IPS-18a (cell line): Measurements from ENCODE around the gene ARFGAP1.

ENCODE experiments used
- H3K27ac ChIP-seq: one replicate; pipeline ENCODE4 v1.5.1; 2013; ENCODE audit warnings: low read length
- H3K27me3 ChIP-seq: one replicate; pipeline ENCODE4 v1.6.1; 2013; ENCODE audit warnings: mild to moderate bottlenecking, low read length; ENCODE audit not compliant: control insufficient read depth, insufficient read depth
- H3K36me3 ChIP-seq: one replicate; pipeline ENCODE4 v1.6.1; 2013; ENCODE audit warnings: low read depth, low read length; ENCODE audit not compliant: control insufficient read depth
- H3K4me1 ChIP-seq: one replicate; pipeline ENCODE4 v1.6.1; 2013; ENCODE audit warnings: low read depth, low read length; ENCODE audit not compliant: control insufficient read depth
- H3K4me3 ChIP-seq: one replicate; pipeline ENCODE4 v1.5.1; 2013; ENCODE audit warnings: low read length
- H3K9ac ChIP-seq: one replicate; pipeline ENCODE4 v1.6.1; 2013; ENCODE audit warnings: mild to moderate bottlenecking, low read length, moderate library complexity
- H3K9me3 ChIP-seq: one replicate; pipeline ENCODE4 v1.6.1; 2013; ENCODE audit warnings: low read depth, low read length; ENCODE audit not compliant: control insufficient read depth

The ARFGAP1 gene

DNA sequence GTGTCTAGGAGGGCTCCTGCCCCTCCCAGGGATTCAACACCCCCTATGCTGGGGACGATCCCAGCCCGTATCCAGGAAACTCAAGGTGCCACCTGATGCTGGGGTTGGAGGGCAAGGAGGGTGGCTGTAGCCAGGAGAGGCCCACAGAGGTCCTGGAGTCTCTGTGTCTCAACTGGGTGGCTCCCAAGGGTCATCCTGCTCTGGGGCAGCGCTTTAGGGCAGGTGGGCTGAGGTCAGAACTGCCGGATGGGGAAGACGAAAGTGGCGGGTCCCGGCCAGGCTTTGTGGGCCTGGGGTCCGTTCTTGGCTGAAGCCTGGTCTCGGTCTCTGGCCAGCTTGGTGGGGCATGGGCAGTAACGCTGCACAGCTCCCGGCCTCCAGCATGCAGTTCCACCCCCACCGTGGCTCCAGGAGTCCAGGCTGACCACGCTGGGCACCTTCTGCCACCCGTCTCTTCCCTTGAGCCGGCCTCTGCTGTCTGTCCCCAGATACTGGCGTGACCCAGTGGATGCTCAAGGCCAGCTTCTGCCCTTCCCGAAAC lies 17.6 kb downstream of the ARFGAP1 start:
- Histone ChIP-seq H3K9me3 (no peaks in the 10 kb centered on the region), H3K27ac (no peak overlapping the region), H3K4me3 (no peak overlapping the region), H3K4me1 (no peaks in the 10 kb centered on the region), H3K9ac (no peak overlapping the region), H3K36me3 (peaks cover 10% of the 10 kb centered on the region), H3K27me3 (peaks cover 7% of the 10 kb centered on the region)

DNA sequence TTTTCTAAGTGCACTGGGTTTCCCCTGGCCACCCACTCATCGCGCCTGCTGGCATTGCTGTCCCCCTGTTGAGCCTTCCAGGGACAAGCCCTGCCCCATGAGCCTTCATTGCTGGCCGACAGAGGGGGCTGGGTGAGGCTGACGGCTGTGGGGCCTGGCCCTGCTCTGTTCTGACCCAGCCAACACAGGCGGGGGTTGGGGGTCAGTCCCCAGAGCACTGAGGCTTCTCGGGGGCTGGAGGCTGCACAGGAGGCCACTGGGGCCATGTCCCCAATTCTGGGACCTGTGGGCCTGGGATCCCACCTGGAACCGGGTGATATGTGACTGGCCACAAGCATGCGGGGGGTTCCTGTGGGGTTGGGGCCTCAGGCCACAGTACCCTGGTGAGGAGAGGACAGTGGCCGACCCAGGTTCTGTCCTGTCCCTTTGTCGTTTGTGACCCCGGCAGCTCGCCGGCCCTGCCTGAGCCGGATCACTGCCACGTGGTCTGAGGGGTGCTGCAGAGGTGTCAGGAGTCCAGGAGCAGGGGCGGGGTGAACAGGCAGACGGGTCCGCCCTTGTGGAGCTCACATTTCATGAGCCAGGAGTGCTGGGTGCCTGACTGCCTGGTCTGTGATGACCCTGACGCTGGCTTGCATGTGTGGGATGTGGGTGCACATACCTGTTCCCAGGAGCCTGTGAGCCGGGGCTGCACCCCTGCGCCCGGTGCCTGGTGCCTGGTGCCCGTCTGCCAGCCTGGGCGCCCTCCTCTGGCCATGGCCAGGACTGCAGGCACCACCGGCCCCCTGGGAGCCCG lies 18.3 kb downstream of the ARFGAP1 start:
- Histone ChIP-seq H3K36me3 (peaks cover 10% of the 10 kb centered on the region), H3K4me3 (no peak overlapping the region), H3K9ac (no peak overlapping the region), H3K27ac (no peak overlapping the region), H3K9me3 (no peaks in the 10 kb centered on the region), H3K4me1 (no peaks in the 10 kb centered on the region), H3K27me3 (peaks cover 13% of the 10 kb centered on the region)

DNA sequence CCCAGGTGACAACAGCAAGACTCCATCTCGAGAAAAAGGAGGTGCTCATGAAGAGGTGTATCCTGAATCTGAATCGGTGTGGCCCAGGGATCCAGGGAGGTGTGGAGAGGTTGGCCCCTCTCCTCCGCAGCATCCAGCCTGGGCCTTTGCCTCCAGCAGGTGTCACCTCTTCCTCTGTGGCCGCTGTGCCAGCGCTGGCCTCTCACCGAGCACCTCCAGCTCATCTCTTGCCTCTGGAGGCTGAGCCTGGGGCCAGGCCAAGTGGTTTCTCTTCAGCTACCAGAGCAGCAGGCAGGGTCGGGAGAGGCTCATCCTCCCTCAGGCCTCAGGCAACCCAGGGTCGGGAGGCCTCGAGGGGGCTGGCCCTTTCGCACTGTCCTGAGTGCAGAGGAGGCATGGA lies 19.2 kb downstream of the ARFGAP1 start:
- H3K27me3 ChIP-seq: peaks cover 19% of the 10 kb centered on the region
- peaks cover 10% of the 10 kb centered on the region for H3K36me3 ChIP-seq
- H3K4me1 ChIP-seq: no peaks in the 10 kb centered on the region
- H3K9me3 ChIP-seq: no peaks in the 10 kb centered on the region
- no peak overlapping the region for H3K27ac ChIP-seq
- no peak overlapping the region for H3K9ac ChIP-seq
- no peak overlapping the region for H3K4me3 ChIP-seq

DNA sequence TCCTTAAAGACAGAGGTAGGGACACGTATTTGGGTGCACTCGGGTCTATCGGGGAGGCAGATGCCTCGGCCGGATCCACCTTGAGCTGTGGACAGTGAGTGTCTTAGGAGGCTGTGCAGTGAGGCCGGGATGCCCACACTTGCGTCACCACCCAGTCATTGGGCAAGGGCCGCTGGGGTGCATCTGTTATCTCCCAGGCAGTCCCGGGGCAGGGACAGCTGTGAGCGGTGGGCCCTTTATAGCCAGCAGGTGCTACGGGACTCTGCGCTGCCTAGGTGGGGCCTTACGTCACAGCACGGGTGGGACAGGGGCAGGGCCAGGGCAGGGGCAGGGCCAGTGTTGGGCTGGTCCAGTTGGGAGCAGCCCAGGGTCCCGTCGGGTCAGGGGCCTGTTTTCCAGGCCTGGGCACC lies 19.7 kb downstream of the ARFGAP1 start:
- peaks cover 19% of the 10 kb centered on the region for H3K27me3 ChIP-seq

DNA sequence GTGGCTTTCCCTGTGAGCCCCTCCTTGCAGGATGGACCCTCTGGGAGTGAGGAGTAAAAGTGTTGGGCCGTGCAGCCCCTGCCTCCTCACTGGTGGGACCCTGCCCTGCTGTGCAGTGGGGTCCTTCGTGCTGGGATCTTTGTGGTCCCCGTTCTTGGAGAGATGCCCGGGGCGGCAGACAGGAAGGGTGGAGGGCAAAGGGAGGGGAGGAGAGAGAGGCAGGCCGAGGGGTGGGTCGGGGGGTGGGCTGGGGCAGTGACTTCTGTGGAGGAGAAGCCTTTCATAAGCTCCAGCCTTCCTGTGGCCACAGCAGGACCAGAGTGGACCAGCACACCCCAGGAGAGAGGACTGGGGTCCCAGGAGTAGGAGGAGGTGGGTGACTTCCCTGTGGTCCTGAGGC lies 20.3 kb downstream of the ARFGAP1 start, which contains the start of gene COL20A1:
Gene COL20A1, plus strand, starts transcription at position 283 of the 400 bp plus-strand sequence. CDS start 1,922 bp downstream, outside the sequence.
- Histone ChIP-seq H3K9me3 (no peaks in the 10 kb centered on the region), H3K27me3 (peaks cover 19% of the 10 kb centered on the region), H3K36me3 (peaks cover 10% of the 10 kb centered on the region), H3K4me3 (no peak within 1 kb of the TSS), H3K27ac (no peak within 1 kb of the TSS), H3K9ac (no peak within 1 kb of the TSS), H3K4me1 (no peaks in the 10 kb centered on the region)

More for the DNA sequence above, 19.7 kb downstream of the ARFGAP1 start:
- Histone ChIP-seq H3K9me3 (no peaks in the 10 kb centered on the region), H3K36me3 (peaks cover 10% of the 10 kb centered on the region), H3K9ac (no peak overlapping the region), H3K4me3 (no peak overlapping the region), H3K4me1 (no peaks in the 10 kb centered on the region), H3K27ac (no peak overlapping the region)

DNA sequence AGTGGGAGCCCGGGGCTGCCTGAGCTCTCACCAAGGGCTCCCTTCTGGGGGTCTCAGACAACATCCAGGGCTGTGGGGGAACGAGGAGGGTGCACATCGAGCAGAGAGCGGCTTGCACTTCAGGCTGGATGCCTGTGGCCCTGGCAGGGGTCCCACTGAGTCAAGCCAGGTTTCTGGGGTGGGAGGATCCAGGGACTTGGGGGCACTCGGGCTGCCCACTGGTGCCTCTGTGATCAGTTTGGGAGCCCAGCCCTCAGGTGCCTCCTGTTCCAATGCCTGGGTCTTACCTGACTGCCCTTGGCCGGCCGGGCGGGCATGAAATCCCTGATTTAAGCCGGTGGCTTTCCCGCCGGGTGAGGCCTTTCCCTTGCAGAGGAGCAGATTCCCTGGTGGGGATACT lies 20.8 kb downstream of the ARFGAP1 start:
- Histone ChIP-seq H3K36me3 (peaks cover 7% of the 10 kb centered on the region), H3K4me1 (no peaks in the 10 kb centered on the region), H3K9ac (no peak overlapping the region), H3K27me3 (peaks cover 19% of the 10 kb centered on the region), H3K27ac (no peak overlapping the region), H3K4me3 (no peak overlapping the region), H3K9me3 (no peaks in the 10 kb centered on the region)

DNA sequence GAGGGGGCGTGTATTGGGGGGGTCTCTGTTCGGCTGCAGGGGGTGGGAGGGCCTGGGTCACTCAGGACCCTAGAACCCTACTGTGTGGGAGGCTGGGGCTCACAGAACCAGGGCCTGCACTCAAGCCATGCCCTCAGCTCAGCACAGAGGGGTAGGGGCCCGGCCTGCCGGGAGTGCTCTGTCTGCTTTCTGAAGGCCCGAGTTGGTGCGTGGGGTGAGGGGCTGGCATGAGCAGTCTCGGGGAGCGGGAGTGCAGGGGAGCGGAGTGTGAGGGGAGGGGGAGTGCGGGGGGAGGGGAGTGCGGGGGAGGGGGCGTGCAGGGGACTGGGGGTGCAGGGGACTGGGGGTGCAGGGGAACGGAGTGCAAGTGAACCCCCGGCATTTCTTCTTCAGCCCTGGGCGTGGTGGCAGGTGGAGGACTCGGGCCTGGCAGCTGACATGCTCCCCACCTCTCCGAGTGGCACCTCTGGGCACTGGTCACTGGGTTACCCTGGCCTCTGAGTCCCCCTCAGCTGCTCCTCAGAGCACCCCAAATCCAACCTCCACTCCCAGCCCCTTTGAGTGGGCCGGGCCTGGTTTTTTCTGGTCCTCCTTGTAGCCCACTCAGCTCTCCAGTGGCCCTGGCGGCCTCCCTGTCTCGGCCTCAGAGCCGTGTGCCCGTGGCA lies 21.4 kb downstream of the ARFGAP1 start:
- Histone ChIP-seq H3K4me1 (no peaks in the 10 kb centered on the region), H3K27ac (no peak overlapping the region), H3K36me3 (peaks cover 3% of the 10 kb centered on the region), H3K4me3 (no peak overlapping the region), H3K9me3 (no peaks in the 10 kb centered on the region), H3K27me3 (peaks cover 19% of the 10 kb centered on the region), H3K9ac (no peak overlapping the region)

DNA sequence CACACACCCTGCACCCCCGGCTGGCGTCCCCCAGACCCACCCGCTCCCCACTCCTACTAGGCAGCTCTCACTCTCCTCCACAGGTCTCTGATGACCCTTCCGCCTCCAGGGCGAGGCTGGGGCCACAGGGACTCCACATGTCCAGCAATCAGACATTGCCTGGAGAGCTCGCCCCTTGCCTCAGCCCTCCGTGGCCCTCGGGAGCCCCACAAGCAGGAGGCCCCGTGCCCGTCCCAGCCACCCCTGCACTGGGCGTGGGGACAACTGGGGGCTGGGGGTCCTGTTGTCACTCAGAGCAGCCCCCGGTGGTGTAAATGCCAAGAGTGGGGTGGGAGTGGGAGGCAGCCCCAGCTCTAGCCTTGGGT lies 21.9 kb downstream of the ARFGAP1 start:
- no peaks in the 10 kb centered on the region for H3K9me3 ChIP-seq
- H3K27me3 ChIP-seq: peaks cover 19% of the 10 kb centered on the region
- H3K4me1 ChIP-seq: no peaks in the 10 kb centered on the region
- no peak overlapping the region for H3K4me3 ChIP-seq
- H3K27ac ChIP-seq: no peak overlapping the region
- no peak overlapping the region for H3K9ac ChIP-seq
- H3K36me3 ChIP-seq: no peaks in the 10 kb centered on the region

DNA sequence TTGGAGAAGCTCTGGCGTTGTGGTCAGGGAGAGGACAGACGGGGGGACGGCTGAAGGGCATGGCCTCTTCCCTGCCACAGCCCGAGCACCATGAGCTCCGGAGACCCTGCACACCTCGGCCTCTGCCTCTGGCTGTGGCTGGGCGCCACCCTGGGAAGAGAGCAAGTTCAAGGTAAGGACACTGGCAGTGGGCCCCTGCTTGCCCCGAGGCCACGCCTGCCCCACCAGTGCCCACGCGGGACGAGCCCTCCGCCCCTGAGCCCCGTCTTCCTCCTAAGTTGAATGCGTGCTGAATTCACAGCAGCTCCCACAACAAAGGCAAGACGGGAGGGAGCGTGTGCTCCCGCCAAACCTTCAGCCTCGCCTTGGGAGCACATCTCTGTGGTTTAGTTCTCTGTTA lies 22.4 kb downstream of the ARFGAP1 start:
- H3K36me3 ChIP-seq: no peaks in the 10 kb centered on the region
- no peak overlapping the region for H3K4me3 ChIP-seq
- H3K27me3 ChIP-seq: peaks cover 19% of the 10 kb centered on the region
- no peak overlapping the region for H3K9ac ChIP-seq
- no peaks in the 10 kb centered on the region for H3K9me3 ChIP-seq
- H3K4me1 ChIP-seq: no peaks in the 10 kb centered on the region
- H3K27ac ChIP-seq: no peak overlapping the region

DNA sequence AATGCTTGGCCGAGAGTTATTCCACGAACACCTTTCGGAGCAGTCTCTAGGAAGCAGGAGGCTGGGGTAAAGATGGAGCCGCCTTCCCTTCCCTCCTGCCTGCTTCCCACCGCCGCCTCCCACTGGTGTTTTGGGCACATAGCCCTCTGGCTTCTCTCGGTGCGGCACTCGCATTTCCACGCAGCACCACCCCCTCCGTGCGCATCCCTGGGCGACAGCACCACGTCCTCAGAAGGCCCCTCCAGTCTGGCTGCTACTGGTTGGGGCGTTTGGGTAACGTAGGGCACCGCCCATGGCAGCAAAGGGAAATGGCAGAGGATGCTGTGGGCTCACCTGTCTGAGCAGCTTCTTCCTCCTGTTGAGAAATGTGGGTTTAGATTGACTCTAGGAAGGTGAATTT lies 22.8 kb downstream of the ARFGAP1 start:
- Histone ChIP-seq H3K27me3 (peaks cover 19% of the 10 kb centered on the region), H3K4me1 (no peaks in the 10 kb centered on the region), H3K4me3 (no peak overlapping the region), H3K9me3 (no peaks in the 10 kb centered on the region), H3K36me3 (no peaks in the 10 kb centered on the region), H3K9ac (no peak overlapping the region), H3K27ac (no peak overlapping the region)

DNA sequence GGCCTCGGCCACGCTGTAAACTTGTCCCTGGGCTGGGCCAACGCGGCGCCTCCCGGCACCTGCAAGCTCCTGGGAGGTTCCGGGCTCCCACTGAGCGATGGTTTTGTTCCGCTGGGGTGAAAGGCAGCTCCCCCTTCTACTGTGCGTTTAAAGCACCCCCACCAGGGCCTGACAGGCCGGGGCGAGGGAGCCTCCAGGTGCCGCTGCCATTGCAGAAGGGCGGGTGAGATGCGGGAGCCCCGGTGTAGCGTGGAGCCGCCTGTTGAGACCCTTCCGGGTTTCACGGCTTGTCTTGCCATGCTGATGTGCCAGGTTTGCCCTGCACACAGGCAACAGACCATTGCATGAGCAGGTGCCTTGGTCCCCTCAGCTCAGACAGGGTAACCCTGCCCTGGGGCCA lies 23.2 kb downstream of the ARFGAP1 start:
- Histone ChIP-seq H3K36me3 (no peaks in the 10 kb centered on the region), H3K9me3 (no peaks in the 10 kb centered on the region), H3K4me3 (no peak overlapping the region), H3K27me3 (peaks cover 19% of the 10 kb centered on the region), H3K4me1 (no peaks in the 10 kb centered on the region), H3K27ac (no peak overlapping the region), H3K9ac (no peak overlapping the region)
